Glutamatergic neuron (in vitro differentiated cells): ENCODE results near the gene SPATA18. TPM values are rescaled to one million over a fixed set of nuclear protein-coding genes. Genes with fewer than 3 reads are reported as not detected.

Experiments used
- DNase-seq: peaks from one replicate; pipeline ENCODE4 v3.0.0; 2022
- H3K27ac Mint-ChIP-seq: one replicate; pipeline ENCODE4 v1.8.0; 2020; ENCODE audit warnings: mild to moderate bottlenecking, mixed read lengths, inconsistent platforms; ENCODE audit not compliant: unreplicated experiment
- H3K27me3 Mint-ChIP-seq: one replicate; pipeline ENCODE4 v1.8.0; 2020; ENCODE audit warnings: mild to moderate bottlenecking, moderate library complexity, mixed read lengths, inconsistent platforms; ENCODE audit not compliant: unreplicated experiment
- H3K36me3 Mint-ChIP-seq: one replicate; pipeline ENCODE4 v1.8.0; 2020; ENCODE audit warnings: mild to moderate bottlenecking, mixed read lengths, inconsistent platforms; ENCODE audit not compliant: unreplicated experiment
- H3K4me1 Mint-ChIP-seq: one replicate; pipeline ENCODE4 v1.8.0; 2020; ENCODE audit warnings: mild to moderate bottlenecking, low read depth, mixed read lengths, inconsistent platforms; ENCODE audit not compliant: unreplicated experiment
- H3K4me3 Mint-ChIP-seq: one replicate; pipeline ENCODE4 v1.8.0; 2020; ENCODE audit warnings: mild to moderate bottlenecking, mixed read lengths, inconsistent platforms; ENCODE audit not compliant: unreplicated experiment
- H3K9me3 Mint-ChIP-seq: one replicate; pipeline ENCODE4 v1.8.0; 2020; ENCODE audit warnings: mild to moderate bottlenecking, moderate library complexity, mixed read lengths, inconsistent platforms; ENCODE audit not compliant: unreplicated experiment
- total RNA-seq: library from RNA; stranded (reverse); fragmentation: NEBNext Ultra II Directional; extraction: Animal tissue kit (Norgen Biotek cat#: 25700); gene quantifications from one replicate; pipeline ENCODE4 v1.2.1, GENCODE V29; 2021; ENCODE audit not compliant: unreplicated experiment
- TF ChIP-seq, protein P1 (sequence below): fragments of 200-600 bp; sonication (generic); IDR thresholded peaks from one replicate; pipeline ENCODE4 v1.5.0; 2021; ENCODE audit not compliant: partially characterized antibody, unreplicated experiment

The SPATA18 gene
- total RNA-seq, 1 donor from 2014 or later: 3.9 TPM

DNA sequence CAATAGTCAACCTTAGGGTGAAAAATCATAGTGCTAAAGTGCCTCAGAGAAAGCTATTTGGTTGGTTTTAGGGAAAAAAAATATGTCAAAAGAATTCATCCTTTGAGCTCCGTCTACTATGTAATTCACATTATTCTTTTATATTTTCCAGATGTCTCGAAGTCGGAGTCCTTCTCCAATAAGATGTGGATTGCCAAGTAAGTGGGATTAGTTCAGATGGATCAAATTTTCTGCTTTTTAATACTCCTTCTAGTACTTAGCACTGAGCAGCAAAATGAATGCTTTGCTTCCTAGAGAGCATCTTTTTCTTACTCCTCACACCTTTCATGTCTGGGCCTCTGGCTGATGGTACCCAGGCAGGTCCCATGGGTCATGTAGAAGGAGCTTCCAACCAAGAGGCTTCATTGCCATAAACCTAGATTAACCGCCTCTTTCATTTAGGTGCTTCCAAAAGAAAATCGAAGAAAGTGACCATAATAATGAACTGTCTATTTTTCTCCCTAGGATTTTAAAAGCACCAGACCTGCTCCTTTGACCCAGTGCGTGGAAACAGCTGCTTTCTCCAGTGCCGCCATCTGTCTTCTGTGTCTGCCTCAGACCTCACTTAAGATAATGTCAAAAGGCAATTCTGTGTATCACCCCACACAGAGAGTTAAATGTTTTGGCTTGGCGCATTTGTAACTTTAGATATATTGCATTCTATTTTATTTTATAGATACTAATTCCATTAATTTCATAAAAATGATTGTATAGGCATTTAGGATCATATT lies 43.5 kb downstream of the SPATA18 start:
- peak; percentile 45 for DNase-seq
- H3K9me3 Mint-ChIP-seq: peaks cover 8% of the 10 kb centered on the region
- peaks cover 1% of the 10 kb centered on the region for H3K27me3 Mint-ChIP-seq
- TF ChIP-seq, protein P1, sequence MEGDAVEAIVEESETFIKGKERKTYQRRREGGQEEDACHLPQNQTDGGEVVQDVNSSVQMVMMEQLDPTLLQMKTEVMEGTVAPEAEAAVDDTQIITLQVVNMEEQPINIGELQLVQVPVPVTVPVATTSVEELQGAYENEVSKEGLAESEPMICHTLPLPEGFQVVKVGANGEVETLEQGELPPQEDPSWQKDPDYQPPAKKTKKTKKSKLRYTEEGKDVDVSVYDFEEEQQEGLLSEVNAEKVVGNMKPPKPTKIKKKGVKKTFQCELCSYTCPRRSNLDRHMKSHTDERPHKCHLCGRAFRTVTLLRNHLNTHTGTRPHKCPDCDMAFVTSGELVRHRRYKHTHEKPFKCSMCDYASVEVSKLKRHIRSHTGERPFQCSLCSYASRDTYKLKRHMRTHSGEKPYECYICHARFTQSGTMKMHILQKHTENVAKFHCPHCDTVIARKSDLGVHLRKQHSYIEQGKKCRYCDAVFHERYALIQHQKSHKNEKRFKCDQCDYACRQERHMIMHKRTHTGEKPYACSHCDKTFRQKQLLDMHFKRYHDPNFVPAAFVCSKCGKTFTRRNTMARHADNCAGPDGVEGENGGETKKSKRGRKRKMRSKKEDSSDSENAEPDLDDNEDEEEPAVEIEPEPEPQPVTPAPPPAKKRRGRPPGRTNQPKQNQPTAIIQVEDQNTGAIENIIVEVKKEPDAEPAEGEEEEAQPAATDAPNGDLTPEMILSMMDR: no peak
- peak overlapping the region; percentile 42 for H3K4me3 Mint-ChIP-seq
- H3K36me3 Mint-ChIP-seq: peaks cover 6% of the 10 kb centered on the region
- H3K4me1 Mint-ChIP-seq: peaks cover 22% of the 10 kb centered on the region
- peak overlapping the region; percentile 92 for H3K27ac Mint-ChIP-seq

DNA sequence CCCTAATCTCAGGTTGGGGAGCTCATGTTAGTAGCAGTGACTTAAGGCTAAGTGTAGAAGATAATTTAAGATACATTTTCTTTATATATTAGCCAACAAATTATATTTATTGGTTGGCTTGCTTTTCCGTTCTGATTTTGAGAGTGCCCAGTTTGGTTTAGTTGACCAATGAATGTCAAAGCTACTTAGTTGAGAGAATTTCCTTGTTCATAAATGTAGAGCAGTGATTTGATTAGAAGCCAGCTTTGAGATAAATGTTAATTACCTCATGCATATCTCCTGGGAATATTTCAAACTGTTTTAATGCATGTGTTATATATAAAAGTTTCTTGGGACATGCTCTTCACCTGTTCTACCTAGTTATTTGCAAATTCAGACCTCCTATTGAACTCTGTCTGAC lies 44.3 kb downstream of the SPATA18 start:
- Mint-ChIP-seq H3K4me3 (no peak overlapping the region), H3K9me3 (peaks cover 8% of the 10 kb centered on the region), H3K27ac (peak overlapping the region; percentile 54), H3K27me3 (peaks cover 1% of the 10 kb centered on the region), H3K4me1 (peaks cover 22% of the 10 kb centered on the region), H3K36me3 (peaks cover 6% of the 10 kb centered on the region)
- DNase-seq: no peak
- TF ChIP-seq, protein P1: no peak

DNA sequence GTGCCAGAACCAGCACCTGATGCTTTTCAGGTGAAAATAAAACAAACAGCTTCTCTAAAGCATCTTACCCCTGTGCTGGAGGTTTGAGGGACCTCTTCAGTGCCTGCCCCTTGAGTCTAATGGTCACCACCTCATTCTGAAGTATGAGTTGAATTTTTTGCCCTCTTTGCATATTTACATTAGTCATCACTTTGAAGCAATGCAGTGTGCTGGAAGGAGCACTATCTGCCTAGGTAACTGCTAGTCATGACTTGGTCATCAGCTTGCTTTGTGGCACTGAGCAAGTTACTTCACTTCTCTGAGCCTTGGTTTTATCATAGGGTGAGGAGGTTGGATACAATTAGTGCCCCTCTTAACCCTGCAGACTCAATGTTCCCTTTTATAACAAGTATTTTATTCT lies 44.9 kb downstream of the SPATA18 start:
- Mint-ChIP-seq H3K27ac (no peak overlapping the region), H3K4me3 (no peak overlapping the region)

DNA sequence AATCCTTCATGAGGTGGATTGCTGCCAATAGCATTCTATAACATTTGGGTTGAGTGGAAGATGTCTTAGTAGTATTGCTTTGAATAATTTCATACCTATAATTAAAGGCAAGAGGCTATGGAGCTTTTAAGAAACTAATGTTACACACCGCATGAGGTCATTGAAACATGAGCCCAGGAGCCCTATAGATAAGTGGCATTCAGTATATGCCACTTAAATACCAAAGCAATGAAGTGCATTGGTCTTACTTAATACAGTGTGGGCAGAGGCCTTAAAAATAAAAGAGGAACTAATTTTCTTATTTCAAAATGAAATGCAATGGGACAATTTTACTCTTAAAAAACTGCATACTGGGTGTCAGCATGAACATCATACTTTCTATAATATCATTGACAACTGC lies 47.5 kb downstream of the SPATA18 start:
- TF ChIP-seq, protein P1: no peak
- no peak overlapping the region for H3K4me3 Mint-ChIP-seq
- H3K27me3 Mint-ChIP-seq: no peaks in the 10 kb centered on the region
- H3K9me3 Mint-ChIP-seq: peaks cover 8% of the 10 kb centered on the region
- H3K36me3 Mint-ChIP-seq: no peaks in the 10 kb centered on the region
- no peak for DNase-seq
- H3K4me1 Mint-ChIP-seq: peaks cover 21% of the 10 kb centered on the region
- H3K27ac Mint-ChIP-seq: no peak overlapping the region

More for the DNA sequence above, 44.9 kb downstream of the SPATA18 start:
- Mint-ChIP-seq H3K36me3 (peaks cover under 1% of the 10 kb centered on the region), H3K9me3 (peaks cover 8% of the 10 kb centered on the region), H3K4me1 (peaks cover 22% of the 10 kb centered on the region), H3K27me3 (no peaks in the 10 kb centered on the region)
- TF ChIP-seq, protein P1: no peak
- no peak for DNase-seq

DNA sequence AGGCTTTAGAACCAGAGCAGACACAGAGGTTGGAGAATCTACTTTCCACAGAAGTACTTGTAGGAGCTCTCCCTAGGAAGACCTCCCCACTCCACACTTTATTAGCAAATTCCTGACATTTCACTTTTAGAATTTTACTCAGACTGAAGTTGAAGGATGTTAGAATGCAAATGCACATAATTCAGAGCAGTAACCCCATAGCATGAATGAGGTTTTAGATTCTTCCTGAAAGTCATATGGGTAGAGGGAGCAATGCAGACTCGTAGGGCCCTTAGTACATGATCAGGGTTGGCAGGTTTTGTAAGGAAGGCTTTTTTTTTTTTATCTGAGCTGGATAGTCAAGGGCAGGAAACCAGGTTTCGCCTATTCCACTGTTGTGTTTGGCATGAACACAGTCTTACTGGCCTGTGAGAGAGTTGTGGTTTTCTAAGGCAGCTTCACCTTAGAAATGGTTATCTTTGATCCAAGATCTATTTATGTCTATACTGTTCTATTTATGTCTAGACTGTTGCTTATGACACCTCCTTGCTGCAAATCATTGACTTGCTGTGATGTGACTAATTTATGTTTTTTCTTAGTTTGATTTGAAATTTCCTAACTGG lies 48.9 kb downstream of the SPATA18 start:
- DNase-seq: no peak
- TF ChIP-seq, protein P1: no peak
- Mint-ChIP-seq H3K27me3 (no peaks in the 10 kb centered on the region), H3K36me3 (no peaks in the 10 kb centered on the region), H3K4me3 (no peak overlapping the region), H3K9me3 (peaks cover 3% of the 10 kb centered on the region), H3K4me1 (peaks cover 12% of the 10 kb centered on the region), H3K27ac (no peak overlapping the region)
